PC-9 (cell line): ENCODE results near the gene BTN1A1. TPM values are rescaled to one million over a fixed set of nuclear protein-coding genes. Genes with fewer than 3 reads are reported as not detected.

Source experiments
- Bru-seq: library from RNA; stranded (reverse); fragments of 400-500 nt; gene quantifications from one replicate; lab custom pipeline; 2021; lab: Mats Ljungman, UMichigan
- BruChase-seq, 2 experiments: library from RNA; stranded (reverse); fragments of 400-500 nt; gene quantifications; one replicate each; lab custom pipeline; 2021; lab: Mats Ljungman, UMichigan
- BruUV-seq: library from RNA; stranded (reverse); fragments of 400-500 nt; replicated peaks from 2 replicates; lab custom pipeline; 2021; lab: Mats Ljungman, UMichigan
- CTCF ChIA-PET: fragments of 300-600 bp; sonication (Branson Sonifier 250); formaldehyde crosslinking; loops from one replicate; lab custom pipeline; 2022; ENCODE audit warnings: antibody characterized with exemption; lab: Charles Lee
- POLR2A ChIA-PET: fragments of 300-600 bp; sonication (Branson Sonifier 250); formaldehyde crosslinking; loops from one replicate; lab custom pipeline; 2022; ENCODE audit warnings: antibody characterized with exemption; ENCODE audit not compliant: unreplicated experiment; lab: Charles Lee
- DNase-seq, 2 experiments: peaks; one replicate each; pipeline versions ENCODE4 v3.0.0 to v3.0.0-alpha.2; 2015 to 2022; ENCODE audit warnings: mixed read lengths in 1 of 2
- H2AFZ ChIP-seq: fragments of 200-600 bp; sonication (generic); 2 replicates; pipeline ENCODE4 v1.8.1; 2017; ENCODE audit warnings: antibody characterized with exemption
- H3F3A ChIP-seq: fragments of 200-600 bp; sonication (generic); 2 replicates; pipeline ENCODE4 v1.8.1; 2017; ENCODE audit warnings: antibody characterized with exemption, mild to moderate bottlenecking, low read depth; ENCODE audit not compliant: insufficient read depth
- H3K27ac ChIP-seq: fragments of 200-600 bp; sonication (generic); 2 replicates; pipeline ENCODE4 v1.6.1; 2016; ENCODE audit warnings: mixed run types
- H3K27me3 ChIP-seq: fragments of 200-600 bp; sonication (generic); 2 replicates; pipeline ENCODE4 v1.6.1; 2016; ENCODE audit warnings: low read depth, mixed run types; ENCODE audit not compliant: insufficient read depth
- H3K36me3 ChIP-seq: fragments of 200-600 bp; sonication (generic); 2 replicates; pipeline ENCODE4 v1.6.1; 2016; ENCODE audit warnings: low read depth, mixed run types
- H3K4me1 ChIP-seq: fragments of 200-600 bp; sonication (generic); replicated peaks from 2 replicates; pipeline ENCODE4 v1.6.1; 2016; ENCODE audit warnings: mixed run types; ENCODE audit not compliant: insufficient read depth
- H3K4me2 ChIP-seq: fragments of 200-600 bp; sonication (generic); 2 replicates; pipeline ENCODE4 v1.6.1; 2017; ENCODE audit warnings: mixed run types
- H3K4me3 ChIP-seq: fragments of 200-600 bp; sonication (generic); 2 replicates; pipeline ENCODE4 v1.6.1; 2016; ENCODE audit warnings: mixed run types
- H3K79me2 ChIP-seq: fragments of 200-600 bp; sonication (generic); 2 replicates; pipeline ENCODE4 v1.6.1; 2017; ENCODE audit warnings: low read depth, mixed run types
- H3K9me2 ChIP-seq: fragments of 200-600 bp; sonication (generic); 2 replicates; pipeline ENCODE4 v1.8.1; 2017; ENCODE audit warnings: mild to moderate bottlenecking; ENCODE audit not compliant: insufficient read depth
- H3K9me3 ChIP-seq: fragments of 200-600 bp; sonication (generic); 2 replicates; pipeline ENCODE4 v1.8.1; 2016; ENCODE audit warnings: low read depth; ENCODE audit not compliant: insufficient read depth
- H4K20me1 ChIP-seq: fragments of 200-600 bp; sonication (generic); 2 replicates; pipeline ENCODE4 v1.8.1; 2017; ENCODE audit not compliant: insufficient read depth
- CTCF ChIP-seq: fragments of 200-600 bp; sonication (generic); conservative IDR thresholded peaks from 2 replicates; pipeline ENCODE4 v1.6.1; 2017; ENCODE audit warnings: mixed run types, antibody characterized with exemption, mild to moderate bottlenecking, moderate library complexity
- EZH2 ChIP-seq: fragments of 200-600 bp; sonication (generic); IDR thresholded peaks from 2 replicates; pipeline ENCODE4 v1.8.0; 2017; ENCODE audit warnings: antibody characterized with exemption, low read depth
- intact Hi-C: fragments of 100-400 bp; cut with micrococcal nuclease; formaldehyde crosslinking; loops from one replicate; pipeline ENCODE4 v1.10.0; 2022; ENCODE audit not compliant: unreplicated experiment
- long read RNA-seq: library from polyadenylated mRNA; stranded (forward); transcript quantifications from one replicate; pipeline ENCODE4 v2.0.0, GENCODE V29; 2022
- total RNA-seq: library from RNA; stranded (reverse); gene quantifications from 2 replicates; pipeline ENCODE4 v1.2.3, GENCODE V29; 2021

Gene BTN1A1
- total RNA-seq (not detected in 2 replicates), Bru-seq, nascent RNA (not detected), BruChase-seq, experiment 1, labeled RNA remaining after a 2-hour chase (percentile 12 among the genes with signal in this experiment), BruChase-seq, experiment 2, labeled RNA remaining after a 6-hour chase (percentile 16 among the genes with signal in this experiment)
- long read RNA-seq = 0 reads

- Histone ChIP-seq H3K27me3 (no peaks in the 10 kb centered on the region), H3K79me2 (no peaks in the 10 kb centered on the region), H3K9me3 (no peaks in the 10 kb centered on the region), H3K9me2 (no peaks in the 10 kb centered on the region), H3K4me1 (no peaks in the 10 kb centered on the region), H2AFZ (no peak within 1 kb of the TSS), H3K36me3 (no peaks in the 10 kb centered on the region), H3K27ac (no peak within 1 kb of the TSS), H3K4me2 (no peak within 1 kb of the TSS), H4K20me1 (no peaks in the 10 kb centered on the region), H3F3A (no peaks in the 10 kb centered on the region), H3K4me3 (no peak within 1 kb of the TSS)
- intact Hi-C loops = no loop called here
- ChIA-PET POLR2A (interaction anchor here (0.7 kb wide), 1 partner anchor 1781 kb away, joined by 10 read pairs; the partner anchor contains the start of gene PGBD1), CTCF (no interaction called here)
- TF ChIP-seq CTCF (no peak), EZH2 (no peak)
- DNase-seq = no peak
- no TSS peak for BruUV-seq
Measured at GRCh38 chr6:26500102-26500501, at the start of gene BTN1A1. Gene BTN1A1, plus strand, starts transcription at chr6:26500303. Its CDS starts 984 bp downstream, at chr6:26501287.

GRCh38 chr6:26452631-26453235 lies 47.4 kb upstream of the BTN1A1 start:
- POLR2A ChIA-PET = interaction anchor here (0.6 kb wide), 1 partner anchor 85 kb away, joined by 4 read pairs; the partner anchor contains the start of gene HMGN4
- H3K9me3 ChIP-seq = no peaks in the 10 kb centered on the region
- H3K36me3 ChIP-seq = no peaks in the 10 kb centered on the region
- H3K4me3 ChIP-seq = no peak overlapping the region
- intact Hi-C loops = loop anchor here (10.0 kb wide), 1 partner anchor 108 kb away; no protein-coding TSS in a partner anchor
- H3K9me2 ChIP-seq = no peaks in the 10 kb centered on the region
- TF ChIP-seq CTCF (no peak), EZH2 (no peak)
- no peaks in the 10 kb centered on the region for H3K27me3 ChIP-seq
- no peaks in the 10 kb centered on the region for H3F3A ChIP-seq
- no peaks in the 10 kb centered on the region; the same call in 1 of the 2 replicates for H3K4me1 ChIP-seq
- no peaks in the 10 kb centered on the region for H4K20me1 ChIP-seq
- H3K27ac ChIP-seq = no peak overlapping the region
- no peak for DNase-seq
- H3K79me2 ChIP-seq = no peaks in the 10 kb centered on the region
- CTCF ChIA-PET = no interaction called here
- BruUV-seq = no TSS peak
- H3K4me2 ChIP-seq = no peak overlapping the region
- no peak overlapping the region for H2AFZ ChIP-seq

- ChIA-PET POLR2A (no interaction called here), CTCF (no interaction called here)
- Histone ChIP-seq H3K36me3 (no peaks in the 10 kb centered on the region), H3F3A (no peaks in the 10 kb centered on the region), H3K9me2 (no peaks in the 10 kb centered on the region), H3K79me2 (peaks cover 16% of the 10 kb centered on the region), H3K9me3 (no peaks in the 10 kb centered on the region), H3K27me3 (no peaks in the 10 kb centered on the region), H2AFZ (no peak overlapping the region), H4K20me1 (no peaks in the 10 kb centered on the region), H3K27ac (no peak overlapping the region), H3K4me3 (no peak overlapping the region), H3K4me2 (no peak overlapping the region), H3K4me1 (peaks cover 6% of the 10 kb centered on the region)
- intact Hi-C loops = loop anchor here (10.0 kb wide), 1 partner anchor 110 kb away; no protein-coding TSS in a partner anchor
- TF ChIP-seq EZH2 (no peak), CTCF (no peak)
- BruUV-seq = no TSS peak
- DNase-seq = no peak
Measured at GRCh38 chr6:26454631-26455030, 45.5 kb upstream of the BTN1A1 start.
